BJ (cell line): ENCODE results near the gene USP36. TPM values are rescaled to one million over a fixed set of nuclear protein-coding genes. Genes with fewer than 3 reads are reported as not detected.

Experiments
- CTCF ChIA-PET: fragments of 350-600 bp; formaldehyde crosslinking; extraction: SDS; loops from one replicate; lab custom pipeline; 2021; ENCODE audit warnings: antibody characterized with exemption, inconsistent platforms; lab: Yijun Ruan, JAX
- POLR2A ChIA-PET: fragments of 300-600 bp; sonication (Branson Sonifier 250); formaldehyde crosslinking; extraction: SDS; loops from one replicate; lab custom pipeline; 2021; ENCODE audit warnings: antibody characterized with exemption; lab: Charles Lee
- DNase-seq: peaks from one replicate; pipeline ENCODE4 v3.0.0-alpha.2; 2011; ENCODE audit warnings: low read depth
- H3K27me3 ChIP-seq: 2 replicates; pipeline ENCODE4 v1.6.0; 2011; ENCODE audit warnings: low read length; ENCODE audit not compliant: control insufficient read depth, insufficient read depth
- H3K36me3 ChIP-seq: 2 replicates; pipeline ENCODE4 v1.5.1; 2011; ENCODE audit warnings: low read length; ENCODE audit not compliant: control insufficient read depth, insufficient read depth
- H3K4me3 ChIP-seq: 2 replicates; pipeline ENCODE4 v1.5.1; 2011; ENCODE audit warnings: low read depth, mild to moderate bottlenecking, control low read depth, low read length
- polyA plus RNA-seq: library from polyadenylated mRNA; depleted of rRNA; stranded (reverse); fragments of >200 nt; gene quantifications from 2 replicates; pipeline ENCODE4 v1.2.3, GENCODE V29; 2011
- TF ChIP-seq, protein P1 (sequence below): IDR thresholded peaks from 2 replicates; pipeline ENCODE4 v1.5.1; 2011; ENCODE audit warnings: low read depth, mild to moderate bottlenecking, control low read depth, inconsistent platforms, low read length, moderate library complexity; ENCODE audit not compliant: insufficient read depth

Gene USP36
- polyA plus RNA-seq, 1 experiment, result 22.1 TPM

DNA sequence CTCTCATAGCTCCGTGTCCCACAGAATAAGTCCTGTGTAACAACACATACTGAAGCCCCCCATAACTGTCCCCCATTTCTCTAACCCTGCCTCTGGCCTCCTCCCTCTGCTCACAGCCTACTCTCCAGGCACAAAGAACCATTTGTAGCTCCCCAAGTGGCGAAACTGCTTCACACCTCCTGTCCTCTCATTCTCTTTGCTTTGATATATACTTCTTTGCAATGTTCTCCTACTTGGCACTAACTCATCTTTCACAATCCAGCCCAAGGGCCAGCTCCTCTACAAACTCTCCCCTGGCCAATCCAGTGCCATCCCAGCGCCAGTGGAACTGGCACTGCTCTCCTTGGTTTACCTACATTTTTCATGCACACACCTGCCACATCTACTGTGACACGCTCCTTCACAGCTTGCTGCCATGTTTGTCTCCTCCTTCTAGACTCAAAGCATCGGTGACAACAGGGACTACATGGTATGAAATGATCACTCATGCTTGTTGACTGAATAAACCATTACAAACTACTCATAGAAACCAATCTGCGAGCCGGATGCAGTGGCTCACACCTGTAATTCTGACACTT lies 71.3 kb downstream of the USP36 start:
- ChIA-PET POLR2A (no interaction called here), CTCF (interaction anchor here (0.6 kb wide), 2 partner anchors 19 to 87 kb away, joined by 3 read pairs; no protein-coding TSS in a partner anchor)
- Histone ChIP-seq H3K4me3 (no peak overlapping the region), H3K36me3 (no peaks in the 10 kb centered on the region), H3K27me3 (no peaks in the 10 kb centered on the region)
- TF ChIP-seq, protein P1, sequence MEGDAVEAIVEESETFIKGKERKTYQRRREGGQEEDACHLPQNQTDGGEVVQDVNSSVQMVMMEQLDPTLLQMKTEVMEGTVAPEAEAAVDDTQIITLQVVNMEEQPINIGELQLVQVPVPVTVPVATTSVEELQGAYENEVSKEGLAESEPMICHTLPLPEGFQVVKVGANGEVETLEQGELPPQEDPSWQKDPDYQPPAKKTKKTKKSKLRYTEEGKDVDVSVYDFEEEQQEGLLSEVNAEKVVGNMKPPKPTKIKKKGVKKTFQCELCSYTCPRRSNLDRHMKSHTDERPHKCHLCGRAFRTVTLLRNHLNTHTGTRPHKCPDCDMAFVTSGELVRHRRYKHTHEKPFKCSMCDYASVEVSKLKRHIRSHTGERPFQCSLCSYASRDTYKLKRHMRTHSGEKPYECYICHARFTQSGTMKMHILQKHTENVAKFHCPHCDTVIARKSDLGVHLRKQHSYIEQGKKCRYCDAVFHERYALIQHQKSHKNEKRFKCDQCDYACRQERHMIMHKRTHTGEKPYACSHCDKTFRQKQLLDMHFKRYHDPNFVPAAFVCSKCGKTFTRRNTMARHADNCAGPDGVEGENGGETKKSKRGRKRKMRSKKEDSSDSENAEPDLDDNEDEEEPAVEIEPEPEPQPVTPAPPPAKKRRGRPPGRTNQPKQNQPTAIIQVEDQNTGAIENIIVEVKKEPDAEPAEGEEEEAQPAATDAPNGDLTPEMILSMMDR, result no peak
- no peak for DNase-seq

DNA sequence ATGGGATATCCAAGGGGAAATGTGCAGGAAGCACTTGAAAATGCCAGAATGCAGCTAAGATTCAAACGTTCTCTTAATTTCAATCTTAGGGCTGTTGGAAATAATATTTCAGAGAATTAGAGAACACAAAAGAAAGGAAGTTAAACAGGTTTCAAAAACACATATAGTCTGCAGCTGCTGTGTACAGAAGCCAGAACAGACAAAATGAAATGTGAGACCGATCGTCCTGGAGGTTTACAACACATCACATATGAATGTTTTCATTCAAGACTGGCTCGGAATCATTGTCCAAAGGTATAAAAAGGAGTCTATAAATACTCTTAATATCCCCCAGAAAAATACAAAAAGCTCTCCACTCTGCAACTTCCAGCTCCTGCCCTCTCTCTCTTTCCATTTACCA lies 72.8 kb downstream of the USP36 start:
- Histone ChIP-seq H3K4me3 (no peak overlapping the region), H3K36me3 (no peaks in the 10 kb centered on the region), H3K27me3 (no peaks in the 10 kb centered on the region)
- POLR2A ChIA-PET, result no interaction called here
- CTCF ChIA-PET, result no interaction called here
- TF ChIP-seq, protein P1, result no peak
- no peak for DNase-seq

DNA sequence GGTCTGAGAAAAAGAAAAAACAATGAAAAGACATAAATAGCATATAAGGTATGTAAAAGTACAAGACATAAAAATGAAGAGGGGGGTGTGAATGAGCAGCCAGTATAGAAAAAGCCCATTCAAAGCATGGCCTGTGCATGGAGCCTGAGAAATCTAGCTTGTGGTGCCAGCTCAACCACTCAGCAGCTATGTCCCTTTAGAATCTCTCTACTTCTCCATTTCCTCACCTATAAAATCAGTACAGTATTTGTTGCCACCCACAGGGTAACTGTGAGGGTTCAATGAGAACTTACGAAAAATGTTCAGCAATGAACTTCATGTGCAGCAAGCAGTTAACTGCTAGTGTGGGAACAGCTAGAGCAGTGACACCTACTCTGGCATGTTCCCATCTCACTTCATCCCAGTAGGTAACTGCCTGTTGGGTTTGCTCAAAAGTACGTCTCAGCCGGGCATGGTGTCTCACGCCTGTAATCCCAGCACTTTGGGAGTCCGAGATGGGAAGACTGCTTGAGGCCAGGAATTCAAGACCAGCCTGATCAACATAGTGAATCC lies 73.8 kb downstream of the USP36 start:
- no peak for DNase-seq
- Histone ChIP-seq H3K4me3 (no peak overlapping the region), H3K36me3 (no peaks in the 10 kb centered on the region), H3K27me3 (no peaks in the 10 kb centered on the region)
- TF ChIP-seq, protein P1, result no peak
- ChIA-PET POLR2A (no interaction called here), CTCF (no interaction called here)

DNA sequence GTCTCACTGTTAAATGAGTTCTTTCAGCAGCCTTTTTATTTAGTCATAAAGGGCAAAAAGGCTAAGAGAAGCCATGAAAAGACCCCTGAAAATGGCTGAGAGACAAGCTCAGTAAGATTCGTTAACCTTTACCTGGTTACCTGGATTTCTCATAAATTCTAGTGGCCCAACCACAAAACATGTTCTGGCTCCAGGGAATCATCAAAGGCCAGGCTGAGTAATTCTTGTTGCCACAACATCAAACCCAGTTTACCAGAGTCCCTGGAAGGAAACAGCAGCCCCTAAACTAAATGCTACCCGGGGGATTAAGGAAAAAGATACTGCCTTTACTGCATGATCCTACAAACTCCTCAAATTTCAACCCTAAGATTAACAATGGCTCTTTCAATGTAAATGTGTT lies 74.4 kb downstream of the USP36 start:
- POLR2A ChIA-PET, result no interaction called here
- TF ChIP-seq, protein P1, result no peak
- no peaks in the 10 kb centered on the region for H3K27me3 ChIP-seq
- no peak overlapping the region for H3K4me3 ChIP-seq
- DNase-seq, result no peak
- H3K36me3 ChIP-seq, result no peaks in the 10 kb centered on the region
- CTCF ChIA-PET, result interaction anchor here (1.1 kb wide), 1 partner anchor 8 kb away, joined by 3 read pairs; no protein-coding TSS in a partner anchor

DNA sequence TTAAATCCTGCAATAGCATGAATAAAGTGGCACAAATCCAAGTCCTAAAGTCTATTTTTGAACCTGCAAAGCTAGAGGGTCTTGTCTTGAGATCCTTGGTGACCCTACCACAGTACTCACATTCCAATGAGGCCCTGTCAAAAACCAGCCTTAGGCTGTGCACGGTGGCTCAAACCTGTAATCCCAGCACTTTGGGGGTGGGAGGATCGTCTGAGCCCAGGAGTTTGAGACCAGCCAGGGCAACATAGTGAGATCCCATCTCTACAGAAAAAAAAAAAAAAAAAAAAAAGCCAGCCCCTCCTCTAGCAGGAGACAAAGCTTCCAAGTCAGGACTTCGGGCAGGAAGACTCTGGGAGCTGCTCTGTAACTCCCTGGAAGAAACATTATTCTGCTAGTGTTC lies 74.8 kb downstream of the USP36 start:
- POLR2A ChIA-PET, result no interaction called here
- Histone ChIP-seq H3K4me3 (no peak overlapping the region), H3K36me3 (no peaks in the 10 kb centered on the region), H3K27me3 (no peaks in the 10 kb centered on the region)
- no peak for DNase-seq
- CTCF ChIA-PET, result interaction anchor here (1.1 kb wide), 1 partner anchor 9 kb away, joined by 3 read pairs; no protein-coding TSS in a partner anchor
- TF ChIP-seq, protein P1, result no peak
